Measurements from ENCODE around the gene TNPO1. TPM values are rescaled to one million over a fixed set of nuclear protein-coding genes. Genes with fewer than 3 reads are reported as not detected.

The TNPO1 gene
- total and polyA plus RNA-seq, 9 of the 15 experiments (the other 6 are each of a cell fraction or from before 2014, with no cell fraction given) = 20.8 to 176 (median 97.9) TPM

DNA sequence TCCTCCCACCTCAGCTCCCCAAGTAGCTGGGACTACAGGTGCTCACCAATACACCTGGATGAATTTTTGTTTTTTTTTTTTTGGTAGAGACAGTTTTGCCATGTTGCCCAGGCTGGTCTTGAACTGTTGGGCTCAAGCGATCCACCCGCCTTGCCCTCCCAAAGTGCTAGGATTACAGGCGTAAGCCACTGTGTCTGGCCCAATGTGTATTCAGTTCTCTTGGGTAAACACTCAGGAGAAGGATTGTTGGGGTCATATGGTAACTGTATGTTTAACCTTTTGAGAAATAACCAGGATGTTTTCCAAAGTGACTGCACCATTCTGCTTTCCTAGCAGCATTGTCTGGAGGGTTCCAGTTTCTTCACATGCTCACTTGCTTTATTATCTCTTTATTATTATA lies 67.4 kb downstream of the TNPO1 start:
- CTCF ChIA-PET (ENCODE audit: low intra/inter-chr PET ratio) = no interaction called here
- DNase-seq (ENCODE audit: extremely low read depth in 1 of 4, low spot score in 3 of 4) = no peak
- no peaks in the 10 kb centered on the region for H3K9me1 ChIP-seq (ENCODE audit: control insufficient read depth, insufficient read depth, low read length)
- H3K4me1 ChIP-seq (replicated peaks in 1 of 2; ENCODE audit: control insufficient read depth in 2 of 2, insufficient read depth in 2 of 2, low read length in 2 of 2) = no peaks in the 10 kb centered on the region
- no TSS peak for BruUV-seq (replicated peaks)
- peak; percentile 37 for FAIRE-seq
- H3K36me3 ChIP-seq (ENCODE audit: control insufficient read depth, insufficient read depth, low read length) = peaks cover 98% of the 10 kb centered on the region
- H3K79me2 ChIP-seq (ENCODE audit: control insufficient read depth, insufficient read depth, low read length) = peaks cover 5% of the 10 kb centered on the region; the same call in 2 of the 3 replicates
- no peak overlapping the region for H2AFZ ChIP-seq (ENCODE audit: low read depth, low read length)
- no peaks in the 10 kb centered on the region for H3K27me3 ChIP-seq (ENCODE audit: control insufficient read depth in 2 of 2, insufficient read depth in 2 of 2, low read length in 2 of 2)
- H3K4me3 ChIP-seq = no peak overlapping the region
- 100% methylated on average over 3 of the region's 3 CpGs for WGBS (ENCODE audit: insufficient coverage, low coverage, missing lambda C conversion rate)
- H3K9ac ChIP-seq (ENCODE audit: insufficient read depth in 1 of 2, low read depth in 2 of 2, low read length in 2 of 2) = no peak overlapping the region
- no peak for ATAC-seq
- POLR2A ChIA-PET = interaction anchor here (0.7 kb wide), 1 partner anchor 287 kb away, joined by 3 read pairs; no protein-coding TSS in a partner anchor
- H3K4me2 ChIP-seq (ENCODE audit: insufficient read depth, low read length) = no peak overlapping the region
- H3K9me3 ChIP-seq (replicated peaks; ENCODE audit: control insufficient read depth, insufficient read depth, low read depth, low read length) = no peaks in the 10 kb centered on the region
- H3K27ac ChIP-seq (ENCODE audit: extremely low read depth, low read depth, low read length) = no peak overlapping the region
- H4K20me1 ChIP-seq (replicated peaks; ENCODE audit: control insufficient read depth, insufficient read depth, low read length) = 0 out of 2 replicates have a peak, but pooled peaks cover 3% of the 10 kb centered on the region
- TF ChIP-seq TFAM (CRISPR knock-in tag; conservative IDR thresholded peaks at IDR 0.05) (no peak), NFRKB (IDR thresholded peaks at IDR 0.05; ENCODE audit: low read depth) (no peak), MAFG (tag; conservative IDR thresholded peaks at IDR 0.05) (no peak), CXXC5 (CRISPR knock-in tag; IDR thresholded peaks at IDR 0.05) (no peak), JUND (IDR thresholded peaks at IDR 0.05; ENCODE audit: borderline replicate concordance, low read depth, low read length) (no peak), JUND (tag; IDR thresholded peaks at IDR 0.05; ENCODE audit: borderline replicate concordance, low read depth, low read length) (no peak), SOX6 (IDR thresholded peaks at IDR 0.05) (no peak), MXI1 (IDR thresholded peaks at IDR 0.05; ENCODE audit: low read depth, low read length) (no peak), FUS (optimal IDR thresholded peaks at IDR 0.05; ENCODE audit: low read depth, low read length) (no peak), MTA3 (IDR thresholded peaks at IDR 0.05; ENCODE audit: borderline replicate concordance) (no peak), POLR3A (IDR thresholded peaks at IDR 0.05; ENCODE audit: borderline replicate concordance, extremely low read depth, insufficient read depth, insufficient read length) (no peak)
- TF ChIP-seq, protein P1, sequence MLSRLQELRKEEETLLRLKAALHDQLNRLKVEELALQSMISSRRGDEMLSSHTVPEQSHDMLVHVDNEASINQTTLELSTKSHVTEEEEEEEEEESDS (CRISPR knock-in tag; IDR thresholded peaks at IDR 0.05) = no peak
- TF ChIP-seq, protein P2, sequence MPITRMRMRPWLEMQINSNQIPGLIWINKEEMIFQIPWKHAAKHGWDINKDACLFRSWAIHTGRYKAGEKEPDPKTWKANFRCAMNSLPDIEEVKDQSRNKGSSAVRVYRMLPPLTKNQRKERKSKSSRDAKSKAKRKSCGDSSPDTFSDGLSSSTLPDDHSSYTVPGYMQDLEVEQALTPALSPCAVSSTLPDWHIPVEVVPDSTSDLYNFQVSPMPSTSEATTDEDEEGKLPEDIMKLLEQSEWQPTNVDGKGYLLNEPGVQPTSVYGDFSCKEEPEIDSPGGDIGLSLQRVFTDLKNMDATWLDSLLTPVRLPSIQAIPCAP (CRISPR knock-in tag; IDR thresholded peaks at IDR 0.05; ENCODE audit: borderline replicate concordance) = no peak
- TF ChIP-seq, protein P3, sequence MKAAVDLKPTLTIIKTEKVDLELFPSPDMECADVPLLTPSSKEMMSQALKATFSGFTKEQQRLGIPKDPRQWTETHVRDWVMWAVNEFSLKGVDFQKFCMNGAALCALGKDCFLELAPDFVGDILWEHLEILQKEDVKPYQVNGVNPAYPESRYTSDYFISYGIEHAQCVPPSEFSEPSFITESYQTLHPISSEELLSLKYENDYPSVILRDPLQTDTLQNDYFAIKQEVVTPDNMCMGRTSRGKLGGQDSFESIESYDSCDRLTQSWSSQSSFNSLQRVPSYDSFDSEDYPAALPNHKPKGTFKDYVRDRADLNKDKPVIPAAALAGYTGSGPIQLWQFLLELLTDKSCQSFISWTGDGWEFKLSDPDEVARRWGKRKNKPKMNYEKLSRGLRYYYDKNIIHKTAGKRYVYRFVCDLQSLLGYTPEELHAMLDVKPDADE (conservative IDR thresholded peaks at IDR 0.05; ENCODE audit: control insufficient read depth, low read depth, low read length) = no peak
- TF ChIP-seq, protein P4, sequence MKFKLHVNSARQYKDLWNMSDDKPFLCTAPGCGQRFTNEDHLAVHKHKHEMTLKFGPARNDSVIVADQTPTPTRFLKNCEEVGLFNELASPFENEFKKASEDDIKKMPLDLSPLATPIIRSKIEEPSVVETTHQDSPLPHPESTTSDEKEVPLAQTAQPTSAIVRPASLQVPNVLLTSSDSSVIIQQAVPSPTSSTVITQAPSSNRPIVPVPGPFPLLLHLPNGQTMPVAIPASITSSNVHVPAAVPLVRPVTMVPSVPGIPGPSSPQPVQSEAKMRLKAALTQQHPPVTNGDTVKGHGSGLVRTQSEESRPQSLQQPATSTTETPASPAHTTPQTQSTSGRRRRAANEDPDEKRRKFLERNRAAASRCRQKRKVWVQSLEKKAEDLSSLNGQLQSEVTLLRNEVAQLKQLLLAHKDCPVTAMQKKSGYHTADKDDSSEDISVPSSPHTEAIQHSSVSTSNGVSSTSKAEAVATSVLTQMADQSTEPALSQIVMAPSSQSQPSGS (CRISPR knock-in tag; IDR thresholded peaks at IDR 0.05) = no peak
- in situ Hi-C loops (cut with MboI) = no loop called here
- intact Hi-C loops (cut with micrococcal nuclease) = no loop called here
